Hindlimb muscle (tissue), 1 donor: ENCODE measurements around the gene PCSK1N. TPM values are rescaled to one million over a fixed set of nuclear protein-coding genes. Genes with fewer than 3 reads are reported as not detected.
"Not testable (repeated sequence)": the region's sequence is repeated elsewhere in the genome, so short reads cannot be mapped to it uniquely, and the experiment has no call there.

Experiments used
- DNase-seq: peaks from one replicate; pipeline ENCODE4 v3.0.0-alpha.2; 2013
- polyA plus RNA-seq: library from polyadenylated mRNA; unstranded; fragments of 120-200 nt; gene quantifications from one replicate; pipeline ENCODE4 v1.2.1, GENCODE V29; 2013; ENCODE audit not compliant: insufficient read length

PCSK1N gene
- polyA plus RNA-seq, result not detected

GRCh38 chrX:48835524-48836329 is at the start of gene PCSK1N:
Gene PCSK1N (minus strand): TSS chrX:48835610. CDS start chrX:48835532, 78 bp downstream.
- no peak for DNase-seq

- DNase-seq, result no peak
These were observed 48.3 kb upstream of the PCSK1N start for GRCh38 chrX:48883729-48884128.

GRCh38 chrX:48876944-48877343 is 41.5 kb upstream of the PCSK1N start:
- not testable (repeated sequence) for DNase-seq

GRCh38 chrX:48872017-48872416 is 36.6 kb upstream of the PCSK1N start:
- not testable (repeated sequence) for DNase-seq

GRCh38 chrX:48864210-48864609 is 28.8 kb upstream of the PCSK1N start:
- DNase-seq, result no peak

- DNase-seq, result no peak
These were observed 19.5 kb upstream of the PCSK1N start for GRCh38 chrX:48854898-48855297.

GRCh38 chrX:48854121-48854804 is 18.9 kb upstream of the PCSK1N start:
- not testable (repeated sequence) for DNase-seq

GRCh38 chrX:48853494-48853893 is 18.1 kb upstream of the PCSK1N start:
- DNase-seq, result not testable (repeated sequence)

GRCh38 chrX:48852857-48853256 is 17.4 kb upstream of the PCSK1N start:
- DNase-seq, result no peak

- no peak for DNase-seq
These were observed 13.4 kb upstream of the PCSK1N start for GRCh38 chrX:48848847-48849246.

- DNase-seq, result no peak
These were observed 4.3 kb upstream of the PCSK1N start for GRCh38 chrX:48839686-48840085.

GRCh38 chrX:48834383-48834709 is 1.1 kb downstream of the PCSK1N start:
- DNase-seq, result no peak

- no peak for DNase-seq
These were observed 1.8 kb downstream of the PCSK1N start for GRCh38 chrX:48833542-48834138.

GRCh38 chrX:48831909-48832291 is 3.5 kb downstream of the PCSK1N start:
- no peak for DNase-seq

- DNase-seq, result no peak
These were observed 4.1 kb downstream of the PCSK1N start for GRCh38 chrX:48831136-48831908.

- no peak for DNase-seq
These were observed 6.2 kb downstream of the PCSK1N start for GRCh38 chrX:48829016-48829735.

- DNase-seq, result no peak
These were observed 7.8 kb downstream of the PCSK1N start for GRCh38 chrX:48827654-48827968.

GRCh38 chrX:48826876-48827653 is 8.3 kb downstream of the PCSK1N start:
- DNase-seq, result no peak

- DNase-seq, result no peak
These were observed 9.1 kb downstream of the PCSK1N start, which contains the start of gene ERAS for GRCh38 chrX:48826135-48826875. Gene ERAS (plus strand): TSS chrX:48826513. CDS start chrX:48829124, 2,611 bp downstream.

- DNase-seq, result no peak
These were observed 11.3 kb downstream of the PCSK1N start for GRCh38 chrX:48824066-48824465.

- DNase-seq, result no peak
These were observed 12.4 kb downstream of the PCSK1N start for GRCh38 chrX:48823053-48823452.
